Transverse colon (tissue), 4 donors: ENCODE results near the gene PHF5A. TPM values are rescaled to one million over a fixed set of nuclear protein-coding genes. Genes with fewer than 3 reads are reported as not detected.

Experiments used
- DNase-seq: peaks from one replicate; pipeline ENCODE4 v3.0.0-alpha.2; 2019
- H3K27ac ChIP-seq, 4 donors: fragments of 200-600 bp; sonication (generic); 2 replicates each; pipeline ENCODE4 v1.5.1; 2016 to 2018; ENCODE audit warnings: inconsistent platforms in 4 of 4
- H3K27me3 ChIP-seq: fragments of 200-600 bp; sonication (generic); 2 replicates; pipeline ENCODE4 v1.5.1; 2017; ENCODE audit warnings: inconsistent platforms
- H3K36me3 ChIP-seq, 4 donors: fragments of 200-600 bp; sonication (generic); 2 replicates each; pipeline ENCODE4 v1.5.1; 2017 to 2019; ENCODE audit warnings: inconsistent platforms in 4 of 4
- H3K4me1 ChIP-seq, 4 donors: fragments of 200-600 bp; sonication (generic); 2 replicates each; pipeline ENCODE4 v1.5.1; 2017 to 2020; ENCODE audit warnings: inconsistent platforms in 4 of 4
- H3K4me3 ChIP-seq, 4 donors: fragments of 200-600 bp; sonication (generic); 1 replicate in 1 of 4; 2 replicates in 3 of 4; pipeline versions ENCODE4 v1.5.1 to v1.6.1; 2017 to 2019; ENCODE audit warnings: inconsistent platforms in 4 of 4
- H3K9me3 ChIP-seq, 2 donors: fragments of 200-600 bp; sonication (generic); 2 replicates each; pipeline ENCODE4 v1.5.1; 2017 to 2019; ENCODE audit warnings: inconsistent platforms in 2 of 2
- CTCF ChIP-seq, 5 experiments: fragments of 200-600 bp in 3 of 5; fragments of 450-650 bp in 2 of 5; sonication (generic) in 3 of 5; IDR thresholded peaks; 1 replicate in 2 of 5; 2 replicates in 3 of 5; pipeline ENCODE4 v1.5.1; 2016 to 2017; ENCODE audit warnings: antibody characterized with exemption in 5 of 5, inconsistent platforms in 3 of 5, mild to moderate bottlenecking in 2 of 5, moderate library complexity in 1 of 5
- EP300 ChIP-seq: sonication (generic); formaldehyde crosslinking; IDR thresholded peaks from one replicate; pipeline ENCODE4 v1.6.1; 2017; ENCODE audit warnings: antibody characterized with exemption, low read depth
- POLR2A ChIP-seq: fragments of 450-650 bp; IDR thresholded peaks from one replicate; pipeline ENCODE4 v1.6.1; 2016; ENCODE audit warnings: antibody characterized with exemption, mild to moderate bottlenecking, moderate library complexity
- POLR2AphosphoS5 ChIP-seq, 3 donors: sonication (generic); formaldehyde crosslinking; IDR thresholded peaks; one replicate each; pipeline ENCODE4 v1.6.1; 2016; ENCODE audit warnings: antibody characterized with exemption in 3 of 3
- WGBS, 2 donors: methylation state at CpG; one replicate each; pipeline ENCODE4 v1.1.5; 2018; ENCODE audit warnings: low coverage in 1 of 2; 5-methylcytosine and 5-hydroxymethylcytosine counted together
- in situ Hi-C, 4 donors: fragments of 200-750 bp; cut with MboI; loops; one replicate each; pipeline versions ENCODE4 v1.15.0 to v1.15.1; 2017; ENCODE audit warnings: low sequenced_read_pairs in 3 of 4, low pct_ligation_motif_present in 1 of 4, low pct_unique_long_range_greater_than_20kb in 1 of 4
- intact Hi-C: fragments of 100-400 bp; cut with DNase I; formaldehyde crosslinking; loops from one replicate; pipeline ENCODE4 v1.15.1; 2023; ENCODE audit warnings: low total_unique reads
- total RNA-seq, 4 donors: library from RNA; depleted of rRNA; stranded (reverse); fragments of >200 nt; gene quantifications; one replicate each; pipeline ENCODE4 v1.1.0, GENCODE V29; 2016

Gene PHF5A
- total RNA-seq, 4 donors from 2014 or later, result 3.0 to 33.9 (median 25.0) TPM

DNA sequence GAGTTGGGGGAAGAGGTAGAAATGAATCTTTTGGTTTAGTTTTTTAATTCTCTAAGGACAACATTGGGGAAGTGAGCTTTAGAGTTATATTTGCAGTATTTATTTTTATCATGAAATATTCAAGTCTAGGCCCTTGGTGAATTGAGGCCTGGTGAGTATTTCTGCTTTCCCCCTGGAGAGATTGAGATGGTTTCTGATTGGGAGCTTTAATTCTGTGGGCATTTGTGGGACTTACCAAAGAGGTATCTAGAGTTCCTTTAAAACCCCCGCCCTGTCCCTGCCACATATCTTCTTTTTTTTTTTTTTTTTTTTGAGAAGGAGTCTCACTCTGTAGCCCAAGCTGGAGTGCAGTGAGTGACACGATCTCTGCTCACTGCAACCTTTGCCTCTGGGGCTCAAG, 10.0 kb upstream of the PHF5A start:
- Histone ChIP-seq H3K36me3 (no peaks in the 10 kb centered on the region), H3K9me3 (no peaks in the 10 kb centered on the region), H3K27ac (peak overlapping the region in 2 of 4 donors; percentile 36 to 70), H3K4me1 (peaks cover 16 to 45% (median 36%) of the 10 kb centered on the region in 4 donors), H3K4me3 (no peak overlapping the region), H3K27me3 (no peaks in the 10 kb centered on the region)
- TF ChIP-seq CTCF (IDR thresholded peaks at IDR 0.05), result no peak
- no peak for TF ChIP-seq POLR2A
- TF ChIP-seq EP300, result no peak
- no peak for TF ChIP-seq POLR2AphosphoS5 (IDR thresholded peaks at IDR 0.05)
- no peak for DNase-seq
- intact Hi-C loops, result no loop called here
- in situ Hi-C loops, result no loop called here
- WGBS, 2 donors, result 73% methylated on average over 2 of the region's 2 CpGs; no CpG with 5 or more reads in 1 of the 2 donors

GRCh38 chr22:41474872-41475451, 6.5 kb upstream of the PHF5A start:
- H3K4me3 ChIP-seq, result no peak overlapping the region
- no peaks in the 10 kb centered on the region for H3K36me3 ChIP-seq
- intact Hi-C loops (no loop called here), in situ Hi-C loops (no loop called here)
- DNase-seq, result no peak
- no peaks in the 10 kb centered on the region for H3K9me3 ChIP-seq
- TF ChIP-seq POLR2AphosphoS5 (IDR thresholded peaks at IDR 0.05) (no peak), EP300 (no peak), POLR2A (no peak), CTCF (IDR thresholded peaks at IDR 0.05) (no peak)
- WGBS, 2 donors, result 87% methylated on average over 4 to 6 of the region's 6 CpGs
- H3K27ac ChIP-seq, result no peak overlapping the region
- H3K27me3 ChIP-seq, result no peaks in the 10 kb centered on the region
- H3K4me1 ChIP-seq, result peaks cover 9 to 37% (median 21%) of the 10 kb centered on the region in 4 donors

GRCh38 chr22:41471568-41471967, 3.1 kb upstream of the PHF5A start:
- in situ Hi-C loops (no loop called here), intact Hi-C loops (no loop called here)
- Histone ChIP-seq H3K36me3 (peaks cover 0 to 9% (median under 1%) of the 10 kb centered on the region in 4 donors), H3K4me1 (peaks cover 12 to 45% (median 30%) of the 10 kb centered on the region in 4 donors), H3K27ac (peak overlapping the region in 3 of 4 donors; percentile 19 to 100 (median 96)), H3K27me3 (no peaks in the 10 kb centered on the region), H3K9me3 (no peaks in the 10 kb centered on the region), H3K4me3 (no peak overlapping the region)
- 67% methylated on average over 2 of the region's 2 CpGs; no CpG with 5 or more reads in 1 of the 2 donors for WGBS, 2 donors
- TF ChIP-seq POLR2AphosphoS5 (IDR thresholded peaks at IDR 0.05), result peak in 1 of 3 donors; percentile 24
- no peak for TF ChIP-seq CTCF (IDR thresholded peaks at IDR 0.05)
- DNase-seq, result no peak

- H3K4me1 ChIP-seq, result peaks cover 12 to 45% (median 30%) of the 10 kb centered on the region in 4 donors
These were observed 2.4 kb upstream of the PHF5A start for GRCh38 chr22:41470886-41471285.

More at GRCh38 chr22:41470886-41471285, 2.4 kb upstream of the PHF5A start:
- in situ Hi-C loops (no loop called here), intact Hi-C loops (no loop called here)
- TF ChIP-seq CTCF (IDR thresholded peaks at IDR 0.05), result no peak
- TF ChIP-seq EP300, result no peak
- TF ChIP-seq POLR2AphosphoS5 (IDR thresholded peaks at IDR 0.05), result no peak
- no peak for TF ChIP-seq POLR2A
- peak overlapping the region; percentile 19 to 100 (median 96) for H3K27ac ChIP-seq
- peaks cover 0 to 13% (median 4%) of the 10 kb centered on the region in 4 donors for H3K36me3 ChIP-seq
- DNase-seq, result no peak
- H3K27me3 ChIP-seq, result no peaks in the 10 kb centered on the region
- WGBS, 2 donors, result 70 to 81% methylated on average over 2 of the region's 2 CpGs
- peak overlapping the region in 1 of 4 donors; percentile 100 for H3K4me3 ChIP-seq
- H3K9me3 ChIP-seq, result no peaks in the 10 kb centered on the region
